Fibroblast of pulmonary artery (primary cell): Measurements from ENCODE around the gene KIF21B.
A peak's percentile ranks its signal among the peaks of the same experiment; 100 is the strongest.

ENCODE experiments used
- DNase-seq: peaks from one replicate; pipeline ENCODE4 v3.0.0-alpha.2; 2010; ENCODE audit warnings: low read depth
- H3K4me3 ChIP-seq: replicated peaks from 2 replicates; pipeline ENCODE4 v1.5.1; 2011; ENCODE audit warnings: low read depth, mild to moderate bottlenecking, control low read depth, low read length, moderate library complexity
- TF ChIP-seq, protein P1 (sequence below): IDR thresholded peaks from 2 replicates; pipeline ENCODE4 v1.5.1; 2011; ENCODE audit warnings: mild to moderate bottlenecking, control low read depth, low read length, inconsistent platforms; ENCODE audit errors: missing control alignments

The KIF21B gene

DNA sequence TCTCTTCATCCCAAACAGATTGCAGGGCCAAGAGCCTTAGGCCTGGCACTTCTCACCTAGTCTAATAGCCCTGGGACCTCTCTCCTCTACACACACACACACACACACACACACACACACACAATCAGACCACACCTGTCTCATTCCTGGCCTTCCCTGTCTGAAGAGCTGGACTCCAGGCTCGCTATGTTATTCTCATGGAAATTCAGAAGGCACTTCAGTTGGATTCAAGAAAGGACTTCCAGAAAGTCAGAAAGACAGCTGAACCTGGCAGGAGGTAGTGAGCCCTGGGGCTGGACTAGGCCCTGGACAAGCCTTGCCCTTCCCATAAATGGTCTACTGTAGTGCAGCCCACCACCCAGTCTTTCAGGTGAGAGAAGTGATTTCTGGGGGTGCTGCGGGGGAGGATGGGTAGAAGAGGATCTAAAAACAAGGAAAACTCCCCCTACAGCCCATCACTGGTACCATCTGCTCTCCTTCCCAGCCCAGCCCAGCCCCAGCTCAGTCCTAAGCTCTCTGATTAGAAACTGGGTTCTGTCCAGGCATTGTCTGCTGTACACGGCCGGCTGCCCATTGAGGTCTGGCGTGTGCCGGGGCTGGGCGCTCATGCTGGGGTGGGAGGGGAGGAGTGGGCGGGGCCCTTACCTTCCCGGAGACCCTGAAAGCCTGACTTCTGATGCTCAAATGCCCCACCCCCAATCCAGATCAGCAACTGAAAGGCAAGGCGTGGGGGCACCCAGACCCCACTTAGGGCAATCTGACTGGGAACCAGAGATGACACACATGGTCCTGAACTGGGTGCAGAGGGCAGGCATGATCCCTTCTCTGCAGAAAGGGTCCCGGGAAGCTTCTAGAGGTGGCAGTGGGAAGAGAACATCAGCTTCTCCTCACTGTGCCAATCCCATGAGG, 2.5 kb downstream of the KIF21B start:
- peak; percentile 53 for DNase-seq
- TF ChIP-seq, protein P1, sequence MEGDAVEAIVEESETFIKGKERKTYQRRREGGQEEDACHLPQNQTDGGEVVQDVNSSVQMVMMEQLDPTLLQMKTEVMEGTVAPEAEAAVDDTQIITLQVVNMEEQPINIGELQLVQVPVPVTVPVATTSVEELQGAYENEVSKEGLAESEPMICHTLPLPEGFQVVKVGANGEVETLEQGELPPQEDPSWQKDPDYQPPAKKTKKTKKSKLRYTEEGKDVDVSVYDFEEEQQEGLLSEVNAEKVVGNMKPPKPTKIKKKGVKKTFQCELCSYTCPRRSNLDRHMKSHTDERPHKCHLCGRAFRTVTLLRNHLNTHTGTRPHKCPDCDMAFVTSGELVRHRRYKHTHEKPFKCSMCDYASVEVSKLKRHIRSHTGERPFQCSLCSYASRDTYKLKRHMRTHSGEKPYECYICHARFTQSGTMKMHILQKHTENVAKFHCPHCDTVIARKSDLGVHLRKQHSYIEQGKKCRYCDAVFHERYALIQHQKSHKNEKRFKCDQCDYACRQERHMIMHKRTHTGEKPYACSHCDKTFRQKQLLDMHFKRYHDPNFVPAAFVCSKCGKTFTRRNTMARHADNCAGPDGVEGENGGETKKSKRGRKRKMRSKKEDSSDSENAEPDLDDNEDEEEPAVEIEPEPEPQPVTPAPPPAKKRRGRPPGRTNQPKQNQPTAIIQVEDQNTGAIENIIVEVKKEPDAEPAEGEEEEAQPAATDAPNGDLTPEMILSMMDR = peak; percentile 47
- H3K4me3 ChIP-seq = no peak overlapping the region

DNA sequence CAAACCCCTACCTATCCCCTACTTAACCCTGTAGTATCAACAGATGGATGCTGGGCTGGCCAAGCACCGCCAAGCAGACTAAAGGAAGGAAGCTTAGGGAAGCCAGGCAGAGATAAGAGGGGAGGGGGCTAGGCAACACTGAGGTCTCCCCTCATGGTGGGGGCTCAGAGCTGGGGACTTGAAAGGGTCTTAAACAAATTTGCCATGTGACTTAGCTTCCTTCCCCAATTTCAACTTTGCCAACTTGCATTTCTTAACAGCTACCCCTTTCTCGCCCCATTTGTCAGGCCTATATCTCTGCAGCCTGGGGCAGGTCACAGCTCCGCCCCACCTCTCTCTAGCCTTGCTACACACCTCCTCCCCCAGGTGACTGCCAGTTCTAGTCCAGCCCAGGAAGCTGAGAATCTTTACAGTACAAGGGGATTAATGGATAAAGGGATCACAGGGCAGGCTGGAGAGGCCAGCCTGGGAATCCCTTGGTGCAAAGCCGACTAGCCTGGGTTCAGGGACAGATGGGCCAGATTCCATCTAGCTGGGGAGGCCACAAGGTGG, 3.4 kb downstream of the KIF21B start:
- TF ChIP-seq, protein P1 = no peak
- no peak overlapping the region for H3K4me3 ChIP-seq
- no peak for DNase-seq

DNA sequence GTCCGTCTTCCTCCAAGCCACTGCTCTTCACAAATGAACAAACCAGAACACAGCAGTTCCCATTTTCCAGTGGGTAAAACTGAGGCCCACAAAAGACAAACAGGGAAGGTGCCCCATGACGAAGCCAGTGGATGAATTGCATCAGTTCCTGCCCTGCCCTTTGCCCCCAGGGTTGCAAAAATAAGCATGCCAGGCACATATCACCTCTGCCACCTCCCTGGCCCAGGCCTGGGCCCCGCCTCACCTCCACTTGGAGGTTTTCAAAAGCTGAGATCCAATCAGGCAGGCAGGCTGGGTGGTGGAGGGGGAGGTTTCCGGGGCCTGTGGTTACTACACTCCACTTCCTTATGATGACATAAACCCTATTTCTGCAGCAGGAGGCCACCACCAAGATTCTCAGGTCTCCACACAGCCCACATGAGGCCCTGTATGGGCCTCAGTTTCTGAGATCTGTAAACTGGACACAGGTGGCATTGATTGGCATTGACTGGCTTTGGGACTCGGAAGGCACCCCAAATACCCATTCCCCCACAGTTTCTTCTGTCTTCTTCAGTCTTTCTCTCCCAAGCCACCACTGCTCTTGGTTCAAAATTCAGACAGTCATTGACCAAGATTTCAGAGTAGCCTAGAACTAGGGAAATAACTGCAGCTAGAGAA, 4.1 kb downstream of the KIF21B start:
- TF ChIP-seq, protein P1 = no peak
- peak; percentile 77 for DNase-seq
- H3K4me3 ChIP-seq = no peak overlapping the region

DNA sequence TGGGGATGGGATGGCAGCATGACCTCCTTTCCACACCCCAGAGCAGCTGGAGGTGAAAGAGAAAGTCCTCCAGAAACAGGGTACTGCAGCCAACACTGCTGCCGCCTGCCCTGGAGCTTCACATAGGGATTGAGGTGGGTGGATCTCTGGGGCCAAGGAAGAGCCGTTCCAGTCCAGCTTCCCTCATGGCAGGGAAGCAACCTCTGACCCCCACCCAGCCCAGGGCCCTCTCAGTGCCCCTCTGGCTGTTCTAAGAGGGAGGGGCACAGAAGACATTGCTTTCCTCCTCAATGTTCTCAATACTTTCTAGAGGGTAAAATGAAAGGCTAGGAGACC, 5.7 kb downstream of the KIF21B start:
- TF ChIP-seq, protein P1 = no peak
- no peak for DNase-seq
- no peak overlapping the region for H3K4me3 ChIP-seq

DNA sequence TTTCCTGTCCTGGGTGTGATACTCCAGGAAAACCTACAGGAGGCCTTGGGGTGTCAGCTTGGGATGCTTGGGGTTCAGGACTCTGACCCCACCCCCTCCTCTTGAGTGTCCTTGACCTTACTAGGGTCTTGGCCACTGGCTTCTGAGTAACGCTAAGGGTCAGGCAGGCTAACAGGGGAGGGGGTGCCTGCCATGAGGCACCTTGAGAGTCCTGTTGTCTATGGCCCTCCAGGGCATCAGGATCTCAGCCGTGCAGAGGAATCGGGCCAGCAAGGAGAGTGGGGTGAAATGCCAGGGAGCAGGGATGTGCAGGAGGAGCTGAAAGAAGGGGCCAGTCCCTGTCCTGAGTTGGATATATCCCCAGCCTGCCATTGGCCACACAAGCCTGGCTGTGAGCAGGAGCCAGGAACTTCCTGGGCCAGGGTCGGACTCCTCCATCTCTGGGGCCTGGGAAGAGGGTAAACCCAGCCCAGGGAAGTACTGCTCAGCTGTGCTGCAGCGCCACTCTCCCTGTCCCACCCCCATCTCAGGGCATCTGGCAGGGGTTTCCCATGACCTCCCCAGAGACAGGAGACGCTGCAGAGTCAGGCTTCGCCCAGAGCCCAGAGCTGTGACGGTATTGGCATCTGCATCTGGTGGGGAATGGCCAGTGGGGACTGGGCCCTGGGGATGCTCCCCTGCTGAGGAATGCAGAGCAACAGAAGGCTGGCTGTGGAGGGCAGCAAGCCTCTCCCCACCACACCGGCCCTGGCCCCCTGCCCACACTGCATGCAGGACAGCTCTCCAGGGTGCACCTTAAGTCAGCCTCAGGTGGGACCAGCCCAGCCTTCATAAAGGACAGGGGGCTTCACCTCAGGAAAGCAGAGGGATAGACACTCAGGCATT, 6.3 kb downstream of the KIF21B start:
- TF ChIP-seq, protein P1 = no peak
- DNase-seq = no peak
- no peak overlapping the region for H3K4me3 ChIP-seq

DNA sequence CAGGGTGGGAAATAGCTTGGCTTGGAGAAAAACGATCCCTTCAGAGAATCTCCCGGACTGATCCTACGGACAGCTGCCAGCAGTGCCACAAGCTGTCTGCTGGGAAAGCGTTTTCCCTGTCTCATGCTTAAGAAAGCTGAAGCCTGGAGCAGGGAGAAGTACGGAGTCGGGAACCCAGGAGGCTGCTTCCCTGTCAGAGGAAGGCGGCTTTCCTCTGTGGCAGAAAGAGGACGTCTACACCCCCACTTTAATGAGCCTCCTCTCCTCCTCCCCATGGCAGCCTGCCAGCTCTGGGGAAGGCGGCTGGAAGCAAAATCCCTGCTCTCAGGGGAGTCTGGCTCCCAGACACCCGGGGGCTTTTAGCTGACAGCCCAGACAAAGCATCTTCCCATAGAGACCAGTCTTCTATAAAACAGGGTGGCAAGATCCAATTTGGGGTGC, 7.3 kb downstream of the KIF21B start:
- TF ChIP-seq, protein P1 = no peak
- peak; percentile 38 for DNase-seq
- no peak overlapping the region for H3K4me3 ChIP-seq
